ENCODE results near the gene P2RX6.

Gene P2RX6

DNA sequence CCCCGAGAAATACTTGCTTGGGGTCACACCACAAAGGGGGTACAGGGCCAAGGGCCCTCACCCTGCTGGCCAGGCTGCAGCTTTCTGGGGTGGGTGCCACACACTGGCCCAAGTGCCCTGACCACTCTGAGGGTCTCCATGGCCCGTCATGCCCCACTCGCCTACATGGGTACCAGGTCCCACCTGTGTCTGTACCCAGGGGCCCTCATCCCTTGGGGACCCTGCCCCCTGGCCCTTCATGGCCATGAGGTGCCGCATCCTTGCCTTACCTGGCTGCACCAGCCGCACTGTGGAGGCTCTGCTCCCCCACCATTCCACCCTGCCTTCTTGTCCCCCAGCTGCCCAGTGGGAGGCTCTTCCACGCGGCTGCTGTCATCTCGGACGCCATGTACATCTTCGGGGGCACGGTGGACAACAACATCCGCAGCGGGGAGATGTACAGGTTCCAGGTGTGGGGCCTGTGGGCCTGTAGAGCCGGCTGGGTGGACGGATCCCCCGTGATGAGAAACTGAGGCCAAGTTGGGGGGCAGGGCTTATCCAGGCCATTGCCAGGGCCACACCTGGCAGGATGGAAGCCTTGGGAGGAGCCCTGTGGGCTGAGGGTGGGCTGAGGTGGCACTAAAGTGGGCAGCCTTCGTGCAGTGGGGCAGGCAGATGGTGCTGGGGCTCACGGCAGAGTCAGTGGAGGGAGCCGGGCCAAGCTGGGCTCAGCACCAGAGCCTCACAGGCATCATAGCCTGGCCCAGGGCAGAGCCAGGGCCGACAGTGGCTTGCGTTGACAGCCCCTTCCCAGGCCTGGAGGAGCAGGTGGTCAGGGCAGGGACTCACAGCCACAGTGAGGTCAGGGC, 22.3 kb upstream of the P2RX6 start:
- POLR2A ChIA-PET = interaction anchor here (4.6 to 5.5 kb wide), 2 partner anchors 10 to 11 kb away, joined by 28 to 43 read pairs; partner anchors contain the start of genes LZTR1 and THAP7
- CTCF ChIA-PET = no interaction called here
- no peak for TF ChIP-seq ZNF384 (IDR thresholded peaks at IDR 0.05)
- no peak for TF ChIP-seq SP1 (IDR thresholded peaks at IDR 0.05)
- no peak for TF ChIP-seq FOXM1 (IDR thresholded peaks at IDR 0.05; ENCODE audit: borderline replicate concordance)
- TF ChIP-seq CTBP1 (IDR thresholded peaks at IDR 0.05; ENCODE audit: borderline replicate concordance) = no peak
- no peak for TF ChIP-seq BHLHE40 (IDR thresholded peaks at IDR 0.05; ENCODE audit: borderline replicate concordance)
- TF ChIP-seq LEF1 (IDR thresholded peaks at IDR 0.05; ENCODE audit: borderline replicate concordance) = no peak
- TF ChIP-seq, protein P1, sequence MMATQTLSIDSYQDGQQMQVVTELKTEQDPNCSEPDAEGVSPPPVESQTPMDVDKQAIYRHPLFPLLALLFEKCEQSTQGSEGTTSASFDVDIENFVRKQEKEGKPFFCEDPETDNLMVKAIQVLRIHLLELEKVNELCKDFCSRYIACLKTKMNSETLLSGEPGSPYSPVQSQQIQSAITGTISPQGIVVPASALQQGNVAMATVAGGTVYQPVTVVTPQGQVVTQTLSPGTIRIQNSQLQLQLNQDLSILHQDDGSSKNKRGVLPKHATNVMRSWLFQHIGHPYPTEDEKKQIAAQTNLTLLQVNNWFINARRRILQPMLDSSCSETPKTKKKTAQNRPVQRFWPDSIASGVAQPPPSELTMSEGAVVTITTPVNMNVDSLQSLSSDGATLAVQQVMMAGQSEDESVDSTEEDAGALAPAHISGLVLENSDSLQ (IDR thresholded peaks at IDR 0.05) = no peak
- no peak for TF ChIP-seq L3MBTL2 (conservative IDR thresholded peaks at IDR 0.05)
- TF ChIP-seq TARDBP (IDR thresholded peaks at IDR 0.05) = no peak
- TF ChIP-seq HDGF (IDR thresholded peaks at IDR 0.05; ENCODE audit: borderline replicate concordance) = no peak
- TF ChIP-seq ARNT (IDR thresholded peaks at IDR 0.05) = no peak
- no peak for TF ChIP-seq NFRKB (IDR thresholded peaks at IDR 0.05)
- TF ChIP-seq FOXK2 (IDR thresholded peaks at IDR 0.05) = no peak
- TF ChIP-seq SUZ12 (IDR thresholded peaks at IDR 0.05) = no peak
- DNase-seq (ENCODE audit: extremely low spot score) = no peak

DNA sequence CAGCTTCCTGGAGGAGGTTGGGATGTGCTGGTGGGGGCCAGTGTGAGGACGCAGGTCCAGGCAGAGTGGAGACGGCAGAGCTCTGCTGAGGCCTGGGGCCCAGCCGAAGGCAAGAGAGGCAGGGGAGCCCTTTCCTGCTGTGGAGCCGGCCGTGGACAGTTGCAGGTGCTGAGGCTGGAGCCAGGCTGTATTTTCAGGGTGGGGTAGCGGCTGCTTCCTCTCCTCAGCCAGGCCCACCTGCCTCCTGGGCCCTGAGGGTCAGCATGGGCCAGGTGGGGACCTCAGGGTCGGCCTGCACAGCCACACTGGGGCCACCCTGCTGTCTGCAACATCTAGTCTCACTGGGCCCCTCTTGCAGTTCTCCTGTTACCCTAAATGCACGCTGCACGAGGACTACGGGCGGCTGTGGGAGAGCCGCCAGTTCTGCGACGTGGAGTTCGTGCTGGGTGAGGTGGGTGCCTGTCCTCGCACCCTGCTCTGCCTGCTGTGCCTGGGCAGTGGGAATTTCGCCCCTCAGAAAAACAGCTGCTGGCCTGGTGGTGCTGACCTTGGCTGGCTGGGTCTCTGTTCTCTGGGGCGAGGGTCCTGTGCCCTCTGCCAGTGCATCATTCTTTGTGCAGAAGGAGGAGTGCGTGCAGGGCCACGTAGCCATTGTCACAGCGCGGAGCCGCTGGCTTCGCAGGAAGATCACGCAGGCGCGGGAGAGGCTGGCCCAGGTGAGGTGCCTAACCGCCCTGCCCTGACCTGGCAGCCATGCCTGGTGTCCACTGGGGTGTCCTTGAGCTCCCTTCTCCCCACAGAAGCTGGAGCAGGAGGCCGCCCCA, 21.4 kb upstream of the P2RX6 start:
- ChIA-PET CTCF (no interaction called here), POLR2A (interaction anchor here (4.6 to 5.5 kb wide), 2 partner anchors 9 to 12 kb away, joined by 28 to 43 read pairs; partner anchors contain the start of genes LZTR1 and THAP7)
- DNase-seq (ENCODE audit: extremely low spot score) = no peak
- TF ChIP-seq L3MBTL2 (conservative IDR thresholded peaks at IDR 0.05) = no peak
- no peak for TF ChIP-seq LEF1 (IDR thresholded peaks at IDR 0.05; ENCODE audit: borderline replicate concordance)
- no peak for TF ChIP-seq HDGF (IDR thresholded peaks at IDR 0.05; ENCODE audit: borderline replicate concordance)
- TF ChIP-seq, protein P1 (IDR thresholded peaks at IDR 0.05) = no peak
- no peak for TF ChIP-seq CTBP1 (IDR thresholded peaks at IDR 0.05; ENCODE audit: borderline replicate concordance)
- TF ChIP-seq BHLHE40 (IDR thresholded peaks at IDR 0.05; ENCODE audit: borderline replicate concordance) = no peak
- TF ChIP-seq SUZ12 (IDR thresholded peaks at IDR 0.05) = no peak
- no peak for TF ChIP-seq FOXM1 (IDR thresholded peaks at IDR 0.05; ENCODE audit: borderline replicate concordance)
- TF ChIP-seq ELF4 (IDR thresholded peaks at IDR 0.05) = no peak
- no peak for TF ChIP-seq TARDBP (IDR thresholded peaks at IDR 0.05)
- no peak for TF ChIP-seq ZNF384 (IDR thresholded peaks at IDR 0.05)

DNA sequence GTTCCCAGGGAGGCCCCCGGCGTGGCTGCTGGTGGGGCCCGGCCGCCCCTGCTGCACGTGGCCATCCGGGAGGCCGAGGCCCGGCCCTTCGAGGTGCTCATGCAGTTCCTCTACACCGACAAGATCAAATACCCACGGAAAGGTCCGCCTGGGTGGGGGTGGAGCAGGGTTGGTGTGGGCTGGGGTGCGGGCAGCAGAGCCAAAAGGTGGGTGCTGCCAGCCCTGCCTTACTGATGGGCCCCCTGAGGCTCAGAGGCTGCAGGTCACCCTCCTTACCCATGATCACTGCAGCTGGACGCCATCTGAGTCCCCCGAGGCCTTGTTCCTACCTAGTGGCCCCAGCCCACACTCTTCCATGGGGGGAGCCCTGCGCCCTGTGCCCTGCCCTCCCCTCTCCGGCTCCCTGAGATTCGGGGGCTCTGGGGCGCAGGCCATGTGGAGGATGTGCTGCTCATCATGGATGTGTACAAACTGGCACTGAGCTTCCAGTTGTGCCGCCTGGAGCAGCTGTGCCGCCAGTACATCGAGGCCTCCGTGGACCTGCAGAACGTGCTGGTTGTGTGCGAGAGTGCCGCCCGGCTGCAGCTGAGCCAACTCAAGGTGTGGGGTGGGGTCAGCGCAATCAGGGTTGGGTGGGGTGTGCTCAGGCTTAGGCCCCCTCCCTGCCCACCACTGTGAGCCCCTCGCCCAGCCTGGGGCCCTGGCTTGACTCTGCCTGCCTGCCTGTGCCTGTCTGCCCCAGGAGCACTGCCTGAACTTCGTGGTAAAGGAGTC, 20.6 kb upstream of the P2RX6 start:
- POLR2A ChIA-PET = interaction anchor here (5.5 kb wide), 1 partner anchor 13 kb away, joined by 43 read pairs; the partner anchor contains the start of gene LZTR1
- CTCF ChIA-PET = no interaction called here
- DNase-seq (ENCODE audit: extremely low spot score) = no peak
- TF ChIP-seq TARDBP (IDR thresholded peaks at IDR 0.05) (no peak), L3MBTL2 (conservative IDR thresholded peaks at IDR 0.05) (no peak), ELF4 (IDR thresholded peaks at IDR 0.05) (no peak), NFRKB (IDR thresholded peaks at IDR 0.05) (no peak), FOXM1 (IDR thresholded peaks at IDR 0.05; ENCODE audit: borderline replicate concordance) (no peak), FOXK2 (IDR thresholded peaks at IDR 0.05) (no peak), ARNT (IDR thresholded peaks at IDR 0.05) (no peak), FOXA1 (IDR thresholded peaks at IDR 0.05) (no peak), SP1 (IDR thresholded peaks at IDR 0.05) (no peak), CTBP1 (IDR thresholded peaks at IDR 0.05; ENCODE audit: borderline replicate concordance) (no peak), BHLHE40 (IDR thresholded peaks at IDR 0.05; ENCODE audit: borderline replicate concordance) (no peak), LEF1 (IDR thresholded peaks at IDR 0.05; ENCODE audit: borderline replicate concordance) (no peak), HDGF (IDR thresholded peaks at IDR 0.05; ENCODE audit: borderline replicate concordance) (no peak), SUZ12 (IDR thresholded peaks at IDR 0.05) (no peak), ZNF384 (IDR thresholded peaks at IDR 0.05) (no peak)
- TF ChIP-seq, protein P1 (IDR thresholded peaks at IDR 0.05) = no peak

DNA sequence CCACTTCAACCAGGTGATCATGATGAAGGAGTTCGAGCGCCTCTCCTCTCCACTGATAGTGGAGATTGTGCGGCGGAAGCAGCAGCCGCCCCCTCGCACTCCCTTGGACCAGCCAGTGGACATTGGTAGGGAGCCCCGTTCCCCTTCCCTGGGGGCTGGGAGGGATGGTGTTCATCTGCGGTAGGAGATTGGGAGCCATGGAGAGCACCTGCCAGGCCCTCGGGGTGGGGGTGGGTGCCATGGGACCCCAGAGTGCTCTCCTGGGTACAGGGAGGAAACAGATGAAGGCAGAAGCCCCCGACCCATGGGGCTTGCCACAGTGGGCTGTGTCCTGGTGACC, 20.1 kb upstream of the P2RX6 start:
- CTCF ChIA-PET = no interaction called here
- POLR2A ChIA-PET = no interaction called here
- TF ChIP-seq NFRKB (IDR thresholded peaks at IDR 0.05) (no peak), CTBP1 (IDR thresholded peaks at IDR 0.05; ENCODE audit: borderline replicate concordance) (no peak), BHLHE40 (IDR thresholded peaks at IDR 0.05; ENCODE audit: borderline replicate concordance) (no peak), LEF1 (IDR thresholded peaks at IDR 0.05; ENCODE audit: borderline replicate concordance) (no peak), SP1 (IDR thresholded peaks at IDR 0.05) (no peak), L3MBTL2 (conservative IDR thresholded peaks at IDR 0.05) (no peak), FOXK2 (IDR thresholded peaks at IDR 0.05) (no peak), SUZ12 (IDR thresholded peaks at IDR 0.05) (no peak), FOXA1 (IDR thresholded peaks at IDR 0.05) (no peak), ZNF384 (IDR thresholded peaks at IDR 0.05) (no peak)
- no peak for DNase-seq (ENCODE audit: extremely low spot score)
